GM23338 (cell line): ENCODE results near the gene TRHDE. TPM values are rescaled to one million over a fixed set of nuclear protein-coding genes. Genes with fewer than 3 reads are reported as not detected.

ENCODE experiments used
- ATAC-seq: fragments of 200-7000 bp; cut with Tn5 transposase; 3 replicates; pipeline ENCODE4 v1.9.1; 2020
- DNase-seq: peaks from one replicate; pipeline ENCODE4 v3.0.0-alpha.2; 2015; ENCODE audit warnings: low spot score
- H2AFZ ChIP-seq: fragments of 200-600 bp; sonication (generic); 2 replicates; pipeline ENCODE4 v1.8.0; 2016; ENCODE audit warnings: antibody characterized with exemption, mild to moderate bottlenecking, moderate library complexity
- H3F3A ChIP-seq: fragments of 200-600 bp; sonication (generic); replicated peaks from 2 replicates; pipeline ENCODE4 v1.8.0; 2017; ENCODE audit warnings: antibody characterized with exemption, mixed run types, low read depth
- H3K27ac ChIP-seq: fragments of 200-600 bp; sonication (generic); 2 replicates; pipeline ENCODE4 v1.6.1; 2016; ENCODE audit warnings: low read depth
- H3K27me3 ChIP-seq: fragments of 200-600 bp; sonication (generic); 2 replicates; pipeline ENCODE4 v1.8.0; 2016; ENCODE audit warnings: mild to moderate bottlenecking, mixed run types, moderate library complexity; ENCODE audit not compliant: insufficient read depth
- H3K36me3 ChIP-seq: fragments of 200-600 bp; sonication (generic); 2 replicates; pipeline ENCODE4 v1.8.0; 2016; ENCODE audit warnings: mild to moderate bottlenecking; ENCODE audit not compliant: insufficient read depth
- H3K4me1 ChIP-seq: fragments of 200-600 bp; sonication (generic); 2 replicates; pipeline ENCODE4 v1.8.0; 2016; ENCODE audit warnings: mild to moderate bottlenecking, moderate library complexity; ENCODE audit not compliant: insufficient read depth
- H3K4me2 ChIP-seq: fragments of 200-600 bp; sonication (generic); 2 replicates; pipeline ENCODE4 v1.7.1; 2017; ENCODE audit warnings: mixed run types
- H3K4me3 ChIP-seq: fragments of 200-600 bp; sonication (generic); 2 replicates; pipeline ENCODE4 v1.6.1; 2016; ENCODE audit warnings: mixed run types
- H3K79me2 ChIP-seq: fragments of 200-600 bp; sonication (generic); replicated peaks from 2 replicates; pipeline ENCODE4 v1.8.0; 2017; ENCODE audit warnings: mild to moderate bottlenecking; ENCODE audit not compliant: insufficient read depth
- H3K9me2 ChIP-seq: fragments of 200-600 bp; sonication (generic); 2 replicates; pipeline ENCODE4 v1.8.0; 2017; ENCODE audit not compliant: insufficient read depth
- H4K20me1 ChIP-seq: fragments of 200-600 bp; sonication (generic); replicated peaks from 2 replicates; pipeline ENCODE4 v1.8.0; 2017; ENCODE audit warnings: mild to moderate bottlenecking; ENCODE audit not compliant: insufficient read depth
- H3K27ac Mint-ChIP-seq: 2 replicates; pipeline ENCODE4 v1.8.0; 2020; ENCODE audit warnings: inconsistent platforms, mild to moderate bottlenecking, moderate library complexity, mixed read lengths
- H3K27me3 Mint-ChIP-seq: 3 replicates; pipeline ENCODE4 v1.8.0; 2022; ENCODE audit warnings: low read depth, mild to moderate bottlenecking, moderate library complexity, mixed read lengths, inconsistent platforms; ENCODE audit not compliant: insufficient read depth, poor library complexity
- H3K36me3 Mint-ChIP-seq: 3 replicates; pipeline ENCODE4 v1.8.0; 2021; ENCODE audit warnings: low read depth, mild to moderate bottlenecking, inconsistent platforms, moderate library complexity, mixed read lengths
- H3K4me1 Mint-ChIP-seq: 3 replicates; pipeline ENCODE4 v1.8.0; 2020; ENCODE audit warnings: mild to moderate bottlenecking, inconsistent platforms, mixed read lengths
- H3K4me3 Mint-ChIP-seq: 3 replicates; pipeline ENCODE4 v1.8.0; 2021; ENCODE audit warnings: moderate library complexity, mild to moderate bottlenecking, inconsistent platforms, mixed read lengths
- H3K9me3 Mint-ChIP-seq: 3 replicates; pipeline ENCODE4 v1.8.0; 2020; ENCODE audit warnings: moderate library complexity, mild to moderate bottlenecking, inconsistent platforms, mixed read lengths
- CREB1 ChIP-seq: fragments of 250-450 bp; sonication (Bioruptor Pico); IDR thresholded peaks from 2 replicates; pipeline ENCODE4 v1.5.0; 2020; ENCODE audit warnings: low read depth, mild to moderate bottlenecking, moderate library complexity
- CTCF ChIP-seq, 2 experiments: fragments of 200-600 bp in 1 of 2; sonication (generic) in 1 of 2; conservative IDR thresholded peaks; 2 replicates each; pipeline versions ENCODE4 v1.5.1 to v1.6.1; 2016 to 2017; ENCODE audit warnings: antibody characterized with exemption in 2 of 2, low read depth in 2 of 2, mild to moderate bottlenecking in 2 of 2, moderate library complexity in 1 of 2
- ETS1 ChIP-seq: IDR thresholded peaks from 2 replicates; pipeline ENCODE4 v1.6.1; 2016; ENCODE audit warnings: antibody characterized with exemption
- EZH2 ChIP-seq: fragments of 200-600 bp; sonication (generic); IDR thresholded peaks from one replicate; pipeline ENCODE4 v1.8.0; 2017; ENCODE audit warnings: antibody characterized with exemption, mild to moderate bottlenecking, low read depth; ENCODE audit not compliant: unreplicated experiment
- JUNB ChIP-seq: IDR thresholded peaks from one replicate; pipeline ENCODE4 v1.6.1; 2016; ENCODE audit warnings: antibody characterized with exemption; ENCODE audit not compliant: unreplicated experiment
- NANOG ChIP-seq: IDR thresholded peaks from 2 replicates; pipeline ENCODE4 v1.6.1; 2016; ENCODE audit warnings: antibody characterized with exemption, borderline replicate concordance
- REST ChIP-seq: IDR thresholded peaks from one replicate; pipeline ENCODE4 v1.6.1; 2018; ENCODE audit warnings: antibody characterized with exemption; ENCODE audit not compliant: unreplicated experiment
- ZNF114 ChIP-seq: fragments of 250-450 bp; sonication (Bioruptor Pico); IDR thresholded peaks from 2 replicates; pipeline ENCODE4 v1.5.0; 2020; ENCODE audit warnings: mild to moderate bottlenecking, moderate library complexity
- ZNF331 ChIP-seq: fragments of 250-450 bp; sonication (Bioruptor Pico); IDR thresholded peaks from 2 replicates; pipeline ENCODE4 v1.5.0; 2020; ENCODE audit warnings: low read depth, mild to moderate bottlenecking, moderate library complexity
- polyA plus RNA-seq: library from polyadenylated mRNA; unstranded; fragments of >200 nt; fragmentation: Nextera tagmentation; extraction: Ambion mirVana; gene quantifications from 2 replicates; pipeline ENCODE4 v1.2.1, GENCODE V29; 2016
- total RNA-seq: library from RNA; depleted of rRNA; stranded (reverse); fragments of >200 nt; shearing (Covaris generic); gene quantifications from 2 replicates; pipeline ENCODE4 v1.2.3, GENCODE V29; 2014

The TRHDE gene
- total and polyA plus RNA-seq, 2 experiments from 2014 or later, result 1.3 to 7.7 TPM

GRCh38 chr12:72677846-72678245 lies 405.7 kb downstream of the TRHDE start:
- no peaks in the 10 kb centered on the region for H3K27me3 ChIP-seq
- no peaks in the 10 kb centered on the region for H3K79me2 ChIP-seq
- Mint-ChIP-seq H3K9me3 (no peaks in the 10 kb centered on the region), H3K4me3 (no peak overlapping the region), H3K27ac (no peak overlapping the region), H3K36me3 (no peaks in the 10 kb centered on the region), H3K27me3 (peaks cover 2% of the 10 kb centered on the region), H3K4me1 (peaks cover 26% of the 10 kb centered on the region)
- TF ChIP-seq NANOG (no peak), CREB1 (CRISPR knock-in tag) (no peak), EZH2 (no peak), ZNF114 (CRISPR knock-in tag) (no peak), CTCF (conservative IDR thresholded peaks at IDR 0.05; ENCODE audit: low read depth in 2 of 2) (no peak)
- no peak overlapping the region for H3K4me2 ChIP-seq
- peak overlapping the region; percentile 38; the same call in 1 of the 2 replicates for H2AFZ ChIP-seq
- H3K4me1 ChIP-seq, result peaks cover 7% of the 10 kb centered on the region
- no peaks in the 10 kb centered on the region for H3K9me2 ChIP-seq
- H3K27ac ChIP-seq, result no peak overlapping the region
- no peaks in the 10 kb centered on the region for H3F3A ChIP-seq
- no peaks in the 10 kb centered on the region for H3K36me3 ChIP-seq
- ATAC-seq (no peak), DNase-seq (no peak)
- no peak overlapping the region for H3K4me3 ChIP-seq
- no peaks in the 10 kb centered on the region for H4K20me1 ChIP-seq

GRCh38 chr12:72679147-72679757 lies 407.1 kb downstream of the TRHDE start:
- Histone ChIP-seq H3K36me3 (no peaks in the 10 kb centered on the region), H3K4me2 (no peak overlapping the region), H3F3A (no peaks in the 10 kb centered on the region), H3K4me3 (no peak overlapping the region), H3K9me2 (no peaks in the 10 kb centered on the region), H4K20me1 (no peaks in the 10 kb centered on the region), H3K4me1 (peaks cover 7% of the 10 kb centered on the region), H3K27me3 (no peaks in the 10 kb centered on the region), H3K79me2 (no peaks in the 10 kb centered on the region), H3K27ac (no peak overlapping the region), H2AFZ (no peak overlapping the region)
- no peaks in the 10 kb centered on the region for H3K9me3 Mint-ChIP-seq
- ATAC-seq (no peak), DNase-seq (no peak)
- H3K4me1 Mint-ChIP-seq, result peaks cover 22% of the 10 kb centered on the region
- H3K36me3 Mint-ChIP-seq, result no peaks in the 10 kb centered on the region
- no peak overlapping the region; the same call in 1 of the 2 replicates for H3K27ac Mint-ChIP-seq
- H3K27me3 Mint-ChIP-seq, result no peaks in the 10 kb centered on the region
- no peak overlapping the region for H3K4me3 Mint-ChIP-seq
- no peak for TF ChIP-seq ZNF114 (CRISPR knock-in tag)
- no peak for TF ChIP-seq REST
- no peak for TF ChIP-seq JUNB
- TF ChIP-seq CREB1 (CRISPR knock-in tag), result no peak
- no peak for TF ChIP-seq ZNF331 (CRISPR knock-in tag)
- TF ChIP-seq NANOG, result no peak
- TF ChIP-seq ETS1, result no peak
- no peak for TF ChIP-seq CTCF (conservative IDR thresholded peaks at IDR 0.05; ENCODE audit: low read depth in 2 of 2)
- no peak for TF ChIP-seq EZH2
